GM04504 (cell line): Measurements from ENCODE around the gene STK32C.
A peak's percentile ranks its signal among the peaks of the same experiment; 100 is the strongest.
"Not testable (repeated sequence)": the region's sequence is repeated elsewhere in the genome, so short reads cannot be mapped to it uniquely, and the experiment has no call there.

Source experiments
- DNase-seq: peaks from one replicate; pipeline ENCODE4 v3.0.0-alpha.2; 2012; ENCODE audit warnings: low read depth

STK32C gene

GRCh38 chr10:132281915-132282666, 25.7 kb downstream of the STK32C start:
- no peak for DNase-seq

- DNase-seq, result no peak
Observed at GRCh38 chr10:132280646-132281074, 27.1 kb downstream of the STK32C start.

GRCh38 chr10:132279873-132280645, 27.7 kb downstream of the STK32C start:
- DNase-seq, result no peak

- DNase-seq, result no peak
Observed at GRCh38 chr10:132277311-132277741, 30.4 kb downstream of the STK32C start.

- DNase-seq, result no peak
Observed at GRCh38 chr10:132276706-132277105, 31.0 kb downstream of the STK32C start.

GRCh38 chr10:132276179-132276675, 31.5 kb downstream of the STK32C start:
- DNase-seq, result no peak

GRCh38 chr10:132275426-132276178, 32.1 kb downstream of the STK32C start:
- no peak for DNase-seq

- DNase-seq, result no peak
Observed at GRCh38 chr10:132274986-132275385, 32.8 kb downstream of the STK32C start.

GRCh38 chr10:132274581-132274980, 33.2 kb downstream of the STK32C start:
- DNase-seq, result no peak

GRCh38 chr10:132273966-132274365, 33.8 kb downstream of the STK32C start:
- no peak for DNase-seq

- no peak for DNase-seq
Observed at GRCh38 chr10:132273304-132273944, 34.3 kb downstream of the STK32C start.

GRCh38 chr10:132272231-132272971, 35.3 kb downstream of the STK32C start:
- peak; percentile 55 for DNase-seq

GRCh38 chr10:132271458-132272230, 36.1 kb downstream of the STK32C start:
- no peak for DNase-seq

GRCh38 chr10:132270721-132271457, 36.9 kb downstream of the STK32C start:
- DNase-seq, result no peak

- no peak for DNase-seq
Observed at GRCh38 chr10:132270256-132270655, 37.5 kb downstream of the STK32C start.

- no peak for DNase-seq
Observed at GRCh38 chr10:132269266-132270230, 38.2 kb downstream of the STK32C start.

- not testable (repeated sequence) for DNase-seq
Observed at GRCh38 chr10:132267916-132268315, 39.8 kb downstream of the STK32C start.

- no peak for DNase-seq
Observed at GRCh38 chr10:132266594-132267161, 41.1 kb downstream of the STK32C start.
